K562 (cell line): ENCODE measurements around the gene DGCR2. TPM values are rescaled to one million over a fixed set of nuclear protein-coding genes. Genes with fewer than 3 reads are reported as not detected.

Experiments used
- CAMTA2 ChIP-seq: fragments of 250-450 bp; sonication (Bioruptor Pico); conservative IDR thresholded peaks from 2 replicates; pipeline ENCODE4 v1.5.1; 2022
- CCNT2 ChIP-seq: IDR thresholded peaks from 2 replicates; pipeline ENCODE4 v1.6.1; 2011; ENCODE audit warnings: borderline replicate concordance, low read depth, mild to moderate bottlenecking, moderate library complexity, mixed read lengths, low read length; ENCODE audit not compliant: insufficient read length; ENCODE audit errors: extremely low read depth
- CHD4 ChIP-seq: fragments of 200-600 bp; sonication (generic); IDR thresholded peaks from 3 replicates; pipeline ENCODE4 v1.6.1; 2012; ENCODE audit warnings: low read depth, mild to moderate bottlenecking, mixed read lengths, low read length, inconsistent platforms; ENCODE audit not compliant: insufficient read depth, insufficient replicate concordance, poor library complexity, severe bottlenecking
- DNMT1 ChIP-seq: fragments of 450-650 bp; IDR thresholded peaks from 2 replicates; pipeline ENCODE4 v1.6.1; 2016; ENCODE audit warnings: antibody characterized with exemption, mild to moderate bottlenecking
- DPF2 ChIP-seq: fragments of 450-650 bp; IDR thresholded peaks from 2 replicates; pipeline ENCODE4 v1.6.1; 2016
- ETS1 ChIP-seq: conservative IDR thresholded peaks from 2 replicates; pipeline ENCODE4 v1.6.1; 2011; ENCODE audit warnings: low read depth, mild to moderate bottlenecking, low read length; ENCODE audit not compliant: control insufficient read depth
- ETV6 ChIP-seq, 3 experiments: fragments of 150-350 bp in 1 of 3; sonication (generic) in 1 of 3; formaldehyde crosslinking in 1 of 3; IDR thresholded peaks; 2 replicates each; pipeline versions ENCODE4 v1.6.1 to v1.8.0; 2014 to 2022; ENCODE audit warnings: borderline replicate concordance in 2 of 3, low read depth in 2 of 3, antibody characterized with exemption in 1 of 3, low read length in 1 of 3, mild to moderate bottlenecking in 1 of 3, missing genetic modification reagents in 1 of 3
- HMG20B ChIP-seq: fragments of 250-450 bp; sonication (Bioruptor Pico); IDR thresholded peaks from 2 replicates; pipeline ENCODE4 v1.5.0; 2021; ENCODE audit warnings: mild to moderate bottlenecking
- LCOR ChIP-seq: sonication (generic); formaldehyde crosslinking; IDR thresholded peaks from 2 replicates; pipeline ENCODE4 v1.8.0; 2022; ENCODE audit warnings: mild to moderate bottlenecking, missing genetic modification reagents
- MAFF ChIP-seq: IDR thresholded peaks from 2 replicates; pipeline ENCODE4 v1.6.1; 2012; ENCODE audit warnings: low read length, improper control_type of control experiment
- NELFE ChIP-seq: IDR thresholded peaks from 2 replicates; pipeline ENCODE4 v1.6.1; 2011; ENCODE audit warnings: mild to moderate bottlenecking; ENCODE audit not compliant: insufficient read depth, insufficient read length
- NR1H2 ChIP-seq: sonication (generic); formaldehyde crosslinking; IDR thresholded peaks from 2 replicates; pipeline ENCODE4 v1.4.0; 2020; ENCODE audit warnings: mild to moderate bottlenecking, missing genetic modification reagents
- NR2C2 ChIP-seq, 2 experiments: fragments of 200-800 bp in 1 of 2; sonication (Bioruptor generic) in 1 of 2; sonication (generic) in 1 of 2; formaldehyde crosslinking in 1 of 2; IDR thresholded peaks; 2 replicates each; pipeline versions ENCODE4 v1.6.1 to v1.8.0; 2016 to 2022; ENCODE audit warnings: mild to moderate bottlenecking in 1 of 2, missing compliant biosample characterization in 1 of 2, missing genetic modification characterization in 1 of 2, missing genetic modification reagents in 1 of 2
- PCBP2 ChIP-seq: fragments of 200-400 bp; formaldehyde crosslinking; IDR thresholded peaks from 2 replicates; pipeline ENCODE4 v1.6.1; 2018; ENCODE audit warnings: low read length, low read depth, mild to moderate bottlenecking, moderate library complexity; ENCODE audit not compliant: poor library complexity, severe bottlenecking
- RBFOX2 ChIP-seq: fragments of 200-400 bp; formaldehyde crosslinking; IDR thresholded peaks from 2 replicates; pipeline ENCODE4 v1.6.1; 2017; ENCODE audit warnings: low read depth, mild to moderate bottlenecking, low read length, moderate library complexity
- SIN3A ChIP-seq, 2 experiments: fragments of 150-350 bp in 1 of 2; IDR thresholded peaks; 2 replicates each; pipeline ENCODE4 v1.6.1; 2011 to 2016; ENCODE audit warnings: borderline replicate concordance in 2 of 2, low read depth in 2 of 2, low read length in 2 of 2, mild to moderate bottlenecking in 2 of 2, moderate library complexity in 2 of 2; ENCODE audit not compliant: control insufficient read depth in 1 of 2
- SNAPC5 ChIP-seq: fragments of 250-450 bp; sonication (Bioruptor Pico); IDR thresholded peaks from 2 replicates; pipeline ENCODE4 v1.8.0; 2021; ENCODE audit warnings: moderate library complexity, mild to moderate bottlenecking, inconsistent platforms
- THAP12 ChIP-seq: fragments of 250-450 bp; sonication (Bioruptor Pico); IDR thresholded peaks from 2 replicates; pipeline ENCODE4 v1.9.0; 2021; ENCODE audit warnings: mild to moderate bottlenecking, inconsistent platforms
- YY1 ChIP-seq, 3 experiments: IDR thresholded peaks; 2 replicates each; pipeline ENCODE4 v1.6.1; 2011; ENCODE audit warnings: low read length in 2 of 3, mild to moderate bottlenecking in 2 of 3, moderate library complexity in 2 of 3, borderline replicate concordance in 1 of 3, control low read depth in 1 of 3, low read depth in 1 of 3; ENCODE audit not compliant: insufficient read depth in 3 of 3, insufficient replicate concordance in 2 of 3, control insufficient read depth in 1 of 3, insufficient read length in 1 of 3; ENCODE audit errors: extremely low read depth in 1 of 3
- ZEB2 ChIP-seq: fragments of 450-650 bp; IDR thresholded peaks from 2 replicates; pipeline ENCODE4 v1.6.1; 2016
- ZNF133 ChIP-seq: fragments of 250-450 bp; sonication (Bioruptor Pico); IDR thresholded peaks from 2 replicates; pipeline ENCODE4 v1.4.0; 2020; ENCODE audit warnings: mild to moderate bottlenecking
- ZNF766 ChIP-seq: fragments of 200-800 bp; sonication (Bioruptor generic); conservative IDR thresholded peaks from 2 replicates; pipeline ENCODE4 v1.6.1; 2016; ENCODE audit warnings: missing genetic modification characterization, missing compliant biosample characterization
- polyA plus RNA-seq, 8 experiments: library from polyadenylated mRNA; depleted of rRNA in 4 of 8; stranded (reverse) in 5 of 8; unstranded in 3 of 8; fragments of >200 nt; fragmentation: Nextera tagmentation in 2 of 8; fragmentation: Illumina TruSeq in 1 of 8; extraction: Ambion mirVana in 2 of 8; extraction: Trizol in 1 of 8; gene quantifications; 2 replicates each; pipeline versions ENCODE4 v1.2.1 to v1.2.3, GENCODE V29; 2011 to 2014; ENCODE audit warnings: inconsistent platforms in 1 of 8, missing spikeins in 1 of 8
- total RNA-seq, 7 experiments: library from RNA; depleted of rRNA in 6 of 7; stranded (reverse); fragments of >200 nt in 6 of 7; fragmentation: Illumina TruSeq in 2 of 7; extraction: Trizol in 2 of 7; gene quantifications; 2 replicates each; pipeline versions ENCODE4 v1.2.1 to v1.2.3, GENCODE V29; 2011 to 2021; ENCODE audit warnings: low replicate concordance in 1 of 7

DGCR2 gene
- total and polyA plus RNA-seq, 9 of the 15 experiments (the other 6 are each of a cell fraction or from before 2014, with no cell fraction given), result 0.69 to 101 (median 56.4) TPM

GRCh38 chr22:19120829-19121630 is 1.2 kb downstream of the DGCR2 start (continued):
- TF ChIP-seq CHD4 (no peak), LCOR (no peak), ZNF133 (CRISPR knock-in tag) (no peak), SIN3A (IDR thresholded peaks at IDR 0.05; ENCODE audit: borderline replicate concordance in 2 of 2, control insufficient read depth in 1 of 2, low read depth in 2 of 2, low read length in 2 of 2) (peak in 1 of 2 experiments; percentile 40; a peak in 1 of 4 replicates), PCBP2 (no peak), NELFE (no peak), ZNF766 (CRISPR knock-in tag) (peak; percentile 47; the same call in 1 of the 2 replicates), DPF2 (peak; percentile 25; the same call in 1 of the 2 replicates), THAP12 (CRISPR knock-in tag) (peak; percentile 73; the same call in 1 of the 2 replicates), CCNT2 (no peak), YY1 (IDR thresholded peaks at IDR 0.05; ENCODE audit: borderline replicate concordance in 1 of 3, control insufficient read depth in 1 of 3, extremely low read depth in 1 of 3, insufficient read depth in 3 of 3, insufficient read length in 1 of 3, insufficient replicate concordance in 2 of 3, low read depth in 1 of 3, low read length in 2 of 3) (peak in 2 of 3 experiments; percentile 10 to 28), HMG20B (no peak), ZEB2 (0 out of 2 replicates have a peak, but pooled peaks have one; percentile 19), ETV6 (IDR thresholded peaks at IDR 0.05; ENCODE audit: borderline replicate concordance in 1 of 2, low read depth in 2 of 2, low read length in 1 of 2) (no peak), ETV6 (CRISPR knock-in tag; IDR thresholded peaks at IDR 0.05; ENCODE audit: borderline replicate concordance) (no peak), RBFOX2 (no peak), ETS1 (no peak), MAFF (peak; percentile 7; the same call in 1 of the 2 replicates), DNMT1 (no peak), SNAPC5 (no peak), NR1H2 (CRISPR knock-in tag) (no peak), NR2C2 (CRISPR knock-in tag; IDR thresholded peaks at IDR 0.05) (no peak), NR2C2 (tag; IDR thresholded peaks at IDR 0.05) (no peak), CAMTA2 (peak; percentile 11; the same call in 1 of the 2 replicates)
